B cell (primary cell): Measurements from ENCODE around the gene SRPRB. TPM values are rescaled to one million over a fixed set of nuclear protein-coding genes. Genes with fewer than 3 reads are reported as not detected.

Experiments used
- ATAC-seq: fragments of 200-7000 bp; cut with Tn5 transposase; one replicate; pipeline ENCODE4 v1.10.0; 2021; ENCODE audit warnings: low read depth, mild to moderate bottlenecking, moderate number of reproducible peaks, moderate library complexity
- CTCF ChIA-PET: fragments of 350-600 bp; sonication (Branson Sonifier 250); formaldehyde crosslinking; loops from one replicate; lab custom pipeline; 2021; ENCODE audit warnings: antibody characterized with exemption, inconsistent platforms; lab: Charles Lee
- POLR2A ChIA-PET: fragments of 350-600 bp; sonication (Branson Sonifier 250); formaldehyde crosslinking; loops from one replicate; lab custom pipeline; 2021; ENCODE audit warnings: antibody characterized with exemption; lab: Charles Lee
- DNase-seq: peaks from one replicate; pipeline ENCODE4 v3.0.0; 2013
- H2AFZ ChIP-seq: 2 replicates; pipeline ENCODE4 v1.6.1; 2012; ENCODE audit warnings: mild to moderate bottlenecking, low read depth, low read length; ENCODE audit not compliant: insufficient read depth, poor library complexity, severe bottlenecking
- H3K27ac ChIP-seq, 2 donors: 1 replicate in 1 of 2; 2 replicates in 1 of 2; pipeline ENCODE4 v1.5.1; 2012 to 2013; ENCODE audit warnings: low read length in 2 of 2, mild to moderate bottlenecking in 2 of 2, moderate library complexity in 1 of 2
- H3K27me3 ChIP-seq, 4 experiments: fragments of 200-600 bp in 1 of 4; sonication (generic) in 1 of 4; replicated peaks in 1 of 4; 1 replicate in 2 of 4; 2 replicates in 2 of 4; pipeline versions ENCODE4 v1.6.1 to v1.7.0; 2013 to 2016; ENCODE audit warnings: low read length in 3 of 4, mild to moderate bottlenecking in 2 of 4, mixed read lengths in 1 of 4, moderate library complexity in 1 of 4; ENCODE audit not compliant: insufficient read depth in 4 of 4, control insufficient read depth in 3 of 4; ENCODE audit errors: control extremely low read depth in 1 of 4
- H3K36me3 ChIP-seq, 2 experiments: replicated peaks in 1 of 2; 1 replicate in 1 of 2; 2 replicates in 1 of 2; pipeline versions ENCODE4 v1.6.1 to v1.7.1; 2013; ENCODE audit warnings: low read length in 1 of 2; ENCODE audit not compliant: insufficient read depth in 2 of 2, control insufficient read depth in 1 of 2; ENCODE audit errors: control extremely low read depth in 1 of 2, extremely low read depth in 1 of 2
- H3K4me1 ChIP-seq, 2 donors: fragments of 200-600 bp in 1 of 2; sonication (generic) in 1 of 2; 1 replicate in 1 of 2; 2 replicates in 1 of 2; pipeline versions ENCODE4 v1.5.1 to v1.6.1; 2013 to 2017; ENCODE audit warnings: low read length in 2 of 2; ENCODE audit not compliant: control insufficient read depth in 2 of 2, insufficient read depth in 2 of 2
- H3K4me2 ChIP-seq: replicated peaks from 2 replicates; pipeline ENCODE3; 2012; ENCODE audit warnings: mild to moderate bottlenecking, low read depth, low read length; ENCODE audit not compliant: poor library complexity, severe bottlenecking
- H3K4me3 ChIP-seq, 5 experiments: fragments of 200-600 bp in 1 of 5; sonication (generic) in 1 of 5; 1 replicate in 3 of 5; 2 replicates in 2 of 5; pipeline versions ENCODE4 v1.5.1 to v1.7.0; 2011 to 2016; ENCODE audit warnings: low read length in 4 of 5, mild to moderate bottlenecking in 4 of 5, low read depth in 2 of 5, control low read depth in 1 of 5, moderate library complexity in 1 of 5; ENCODE audit not compliant: insufficient read depth in 1 of 5; ENCODE audit errors: control extremely low read depth in 1 of 5, extremely low read depth in 1 of 5
- H3K79me2 ChIP-seq: fragments of 200-600 bp; sonication (generic); one replicate; pipeline ENCODE4 v1.6.0; 2016; ENCODE audit warnings: low read length; ENCODE audit not compliant: control insufficient read depth, insufficient read depth
- H3K9ac ChIP-seq: fragments of 200-600 bp; sonication (generic); 2 replicates; pipeline ENCODE4 v1.6.1; 2017; ENCODE audit warnings: mild to moderate bottlenecking, low read length, moderate library complexity
- H3K9me3 ChIP-seq, 3 donors: one replicate each; pipeline versions ENCODE4 v1.6.1 to v1.7.1; 2013; ENCODE audit warnings: low read length in 2 of 3; ENCODE audit not compliant: control insufficient read depth in 2 of 3, insufficient read depth in 1 of 3; ENCODE audit errors: control extremely low read depth in 1 of 3
- H4K20me1 ChIP-seq: 2 replicates; pipeline ENCODE4 v1.6.0; 2012; ENCODE audit warnings: mild to moderate bottlenecking, low read length; ENCODE audit not compliant: insufficient read depth, control insufficient read depth, poor library complexity, severe bottlenecking
- H3K27ac Mint-ChIP-seq: one replicate; pipeline ENCODE4 v1.8.0; 2021; ENCODE audit warnings: mixed read lengths
- H3K27me3 Mint-ChIP-seq: one replicate; pipeline ENCODE4 v1.8.0; 2021; ENCODE audit warnings: mixed read lengths
- H3K4me1 Mint-ChIP-seq: one replicate; pipeline ENCODE4 v1.8.0; 2021; ENCODE audit warnings: mixed read lengths
- H3K4me3 Mint-ChIP-seq: one replicate; pipeline ENCODE4 v1.8.0; 2021; ENCODE audit warnings: mixed read lengths
- H3K9me3 Mint-ChIP-seq: one replicate; pipeline ENCODE4 v1.8.0; 2022; ENCODE audit warnings: mixed read lengths; ENCODE audit not compliant: insufficient read depth
- CTCF ChIP-seq: fragments of 200-600 bp; IDR thresholded peaks from one replicate; pipeline ENCODE4 v1.8.0; 2022; ENCODE audit warnings: antibody characterized with exemption, mild to moderate bottlenecking
- EZH2 ChIP-seq: IDR thresholded peaks from 2 replicates; pipeline ENCODE4 v1.6.1; 2012; ENCODE audit warnings: borderline replicate concordance, low read depth, mild to moderate bottlenecking, moderate library complexity, low read length; ENCODE audit not compliant: insufficient read depth, poor library complexity, severe bottlenecking
- WGBS: methylation state at CpG from one replicate; pipeline ENCODE4 v1.1.5; 2013; ENCODE audit warnings: missing lambda C conversion rate; ENCODE audit not compliant: insufficient coverage; 5-methylcytosine and 5-hydroxymethylcytosine counted together
- intact Hi-C: fragments of 100-400 bp; cut with micrococcal nuclease; formaldehyde crosslinking; loops from one replicate; pipeline ENCODE4 v1.10.0; 2022
- polyA plus RNA-seq: library from polyadenylated mRNA; depleted of rRNA; stranded (reverse); fragments of >200 nt; gene quantifications from 2 replicates; pipeline ENCODE4 v1.2.3, GENCODE V29; 2012
- total RNA-seq, 2 donors: library from RNA; stranded (reverse); fragments of 120-200 nt in 1 of 2; gene quantifications; 1 replicate in 1 of 2; 2 replicates in 1 of 2; pipeline versions ENCODE4 v1.2.3 to v1.2.4, GENCODE V29; 2013 to 2022

Gene SRPRB
- total and polyA plus RNA-seq, 2 donors (not counting 1 experiment from before 2014, with no cell fraction given) = 10.1 to 28.8 TPM

GRCh38 chr3:133855002-133855370, 49.4 kb downstream of the SRPRB start:
- no peak for TF ChIP-seq EZH2
- TF ChIP-seq CTCF = no peak
- no peaks in the 10 kb centered on the region for H3K9me3 Mint-ChIP-seq
- Histone ChIP-seq H3K9ac (no peak overlapping the region), H3K36me3 (no peaks in the 10 kb centered on the region), H3K4me2 (no peak overlapping the region), H3K4me1 (no peaks in the 10 kb centered on the region), H3K27me3 (no peaks in the 10 kb centered on the region), H3K79me2 (no peaks in the 10 kb centered on the region), H2AFZ (no peak overlapping the region), H3K4me3 (no peak overlapping the region), H3K27ac (no peak overlapping the region), H4K20me1 (no peaks in the 10 kb centered on the region), H3K9me3 (no peaks in the 10 kb centered on the region)
- WGBS = 100% methylated on average over 3 of the region's 4 CpGs
- H3K4me3 Mint-ChIP-seq = no peak overlapping the region
- no peak for DNase-seq
- intact Hi-C loops = no loop called here
- H3K27me3 Mint-ChIP-seq = no peaks in the 10 kb centered on the region
- CTCF ChIA-PET = no interaction called here
- H3K4me1 Mint-ChIP-seq = no peaks in the 10 kb centered on the region
- H3K27ac Mint-ChIP-seq = no peak overlapping the region
- no peak for ATAC-seq
- POLR2A ChIA-PET = no interaction called here

GRCh38 chr3:133855772-133856171, 50.2 kb downstream of the SRPRB start:
- Histone ChIP-seq H3K4me2 (no peak overlapping the region), H3K4me3 (no peak overlapping the region), H3K4me1 (no peaks in the 10 kb centered on the region), H3K79me2 (no peaks in the 10 kb centered on the region), H3K27me3 (no peaks in the 10 kb centered on the region), H4K20me1 (no peaks in the 10 kb centered on the region), H3K36me3 (no peaks in the 10 kb centered on the region), H3K9me3 (no peaks in the 10 kb centered on the region), H2AFZ (no peak overlapping the region), H3K27ac (no peak overlapping the region), H3K9ac (no peak overlapping the region)
- Mint-ChIP-seq H3K27me3 (no peaks in the 10 kb centered on the region), H3K27ac (no peak overlapping the region), H3K4me1 (no peaks in the 10 kb centered on the region), H3K9me3 (no peaks in the 10 kb centered on the region), H3K4me3 (no peak overlapping the region)
- WGBS = 79% methylated on average over 2 of the region's 6 CpGs
- CTCF ChIA-PET = interaction anchor here (0.9 kb wide), 1 partner anchor 9 kb away, joined by 3 read pairs; no protein-coding TSS in a partner anchor
- intact Hi-C loops = no loop called here
- ATAC-seq (no peak), DNase-seq (no peak)
- no peak for TF ChIP-seq CTCF
- no peak for TF ChIP-seq EZH2
- POLR2A ChIA-PET = no interaction called here
